GM20000 (cell line): Measurements from ENCODE around the gene GAL3ST1.
"Not testable (repeated sequence)": the region's sequence is repeated elsewhere in the genome, so short reads cannot be mapped to it uniquely, and the experiment has no call there.

Experiments used
- DNase-seq: peaks from one replicate; pipeline ENCODE4 v3.0.0; 2012; ENCODE audit warnings: low spot score
- CTCF ChIP-seq: IDR thresholded peaks from 2 replicates; pipeline ENCODE4 v1.5.1; 2012; ENCODE audit warnings: mild to moderate bottlenecking, control low read depth; ENCODE audit errors: extremely low read depth, missing control alignments

GAL3ST1 gene

GRCh38 chr22:30574095-30574981 is at the start of gene GAL3ST1:
GAL3ST1 (minus strand) TSS chr22:30574665; CDS start chr22:30557392, 17,273 bp downstream.
- DNase-seq, result peak; percentile 43
- no peak for TF ChIP-seq CTCF

- not testable (repeated sequence) for DNase-seq
Measured at GRCh38 chr22:30619909-30620308, 45.4 kb upstream of the GAL3ST1 start.

- DNase-seq, result no peak
Measured at GRCh38 chr22:30617819-30618218, 43.4 kb upstream of the GAL3ST1 start.

GRCh38 chr22:30615543-30615954 is 41.1 kb upstream of the GAL3ST1 start:
- TF ChIP-seq CTCF, result no peak
- DNase-seq, result no peak

More at GRCh38 chr22:30617819-30618218, 43.4 kb upstream of the GAL3ST1 start:
- no peak for TF ChIP-seq CTCF

GRCh38 chr22:30614879-30615278 is 40.4 kb upstream of the GAL3ST1 start:
- DNase-seq, result no peak
- TF ChIP-seq CTCF, result no peak

GRCh38 chr22:30614268-30614667 is 39.8 kb upstream of the GAL3ST1 start:
- no peak for TF ChIP-seq CTCF
- DNase-seq, result no peak

GRCh38 chr22:30612789-30613188 is 38.3 kb upstream of the GAL3ST1 start:
- TF ChIP-seq CTCF, result no peak
- DNase-seq, result no peak

GRCh38 chr22:30611197-30611596 is 36.7 kb upstream of the GAL3ST1 start:
- TF ChIP-seq CTCF, result no peak
- no peak for DNase-seq
